ENCODE data around the gene PSD2.

Gene PSD2

DNA sequence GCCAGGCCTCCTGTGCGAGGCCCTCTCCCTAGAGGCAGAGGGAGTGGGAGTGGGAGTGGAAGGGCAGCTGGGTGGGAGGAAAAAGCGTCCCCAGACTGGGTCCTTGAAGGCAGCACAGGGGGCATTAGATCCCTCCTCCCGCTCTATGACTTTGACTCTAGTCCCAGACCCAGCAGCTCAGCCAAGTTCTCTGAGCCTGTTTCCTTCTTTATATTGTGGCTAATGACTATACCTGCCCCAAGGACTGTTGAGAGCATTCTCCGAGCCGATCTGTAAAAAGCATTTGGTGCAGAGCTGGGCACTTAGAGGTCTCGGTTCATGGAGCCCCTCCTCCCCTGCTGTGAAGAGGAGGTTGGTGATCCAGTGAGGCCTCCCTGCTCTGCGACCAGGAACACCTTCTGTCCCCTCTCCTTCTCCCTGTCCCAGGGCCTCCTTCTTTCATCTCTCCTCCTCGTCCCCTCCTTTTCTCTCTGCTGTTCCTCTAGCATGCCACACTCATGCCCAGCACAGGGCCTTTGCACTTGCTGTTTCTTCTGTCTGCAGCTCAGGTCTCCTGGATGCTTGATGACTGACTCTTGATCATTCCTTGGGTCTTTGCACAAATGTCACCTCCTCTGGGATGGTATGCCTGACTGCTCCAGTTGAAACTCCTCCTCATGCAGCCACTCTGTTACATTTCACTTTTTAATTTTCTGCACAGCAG lies 23.4 kb upstream of the PSD2 start:
- H3K4me3 ChIP-seq (ENCODE audit: low read depth, low read length): no peak overlapping the region
- TF ChIP-seq, protein P1, sequence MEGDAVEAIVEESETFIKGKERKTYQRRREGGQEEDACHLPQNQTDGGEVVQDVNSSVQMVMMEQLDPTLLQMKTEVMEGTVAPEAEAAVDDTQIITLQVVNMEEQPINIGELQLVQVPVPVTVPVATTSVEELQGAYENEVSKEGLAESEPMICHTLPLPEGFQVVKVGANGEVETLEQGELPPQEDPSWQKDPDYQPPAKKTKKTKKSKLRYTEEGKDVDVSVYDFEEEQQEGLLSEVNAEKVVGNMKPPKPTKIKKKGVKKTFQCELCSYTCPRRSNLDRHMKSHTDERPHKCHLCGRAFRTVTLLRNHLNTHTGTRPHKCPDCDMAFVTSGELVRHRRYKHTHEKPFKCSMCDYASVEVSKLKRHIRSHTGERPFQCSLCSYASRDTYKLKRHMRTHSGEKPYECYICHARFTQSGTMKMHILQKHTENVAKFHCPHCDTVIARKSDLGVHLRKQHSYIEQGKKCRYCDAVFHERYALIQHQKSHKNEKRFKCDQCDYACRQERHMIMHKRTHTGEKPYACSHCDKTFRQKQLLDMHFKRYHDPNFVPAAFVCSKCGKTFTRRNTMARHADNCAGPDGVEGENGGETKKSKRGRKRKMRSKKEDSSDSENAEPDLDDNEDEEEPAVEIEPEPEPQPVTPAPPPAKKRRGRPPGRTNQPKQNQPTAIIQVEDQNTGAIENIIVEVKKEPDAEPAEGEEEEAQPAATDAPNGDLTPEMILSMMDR (IDR thresholded peaks at IDR 0.05; ENCODE audit: low read depth, low read length, missing control alignments): no peak
- DNase-seq (ENCODE audit: low read depth): no peak

DNA sequence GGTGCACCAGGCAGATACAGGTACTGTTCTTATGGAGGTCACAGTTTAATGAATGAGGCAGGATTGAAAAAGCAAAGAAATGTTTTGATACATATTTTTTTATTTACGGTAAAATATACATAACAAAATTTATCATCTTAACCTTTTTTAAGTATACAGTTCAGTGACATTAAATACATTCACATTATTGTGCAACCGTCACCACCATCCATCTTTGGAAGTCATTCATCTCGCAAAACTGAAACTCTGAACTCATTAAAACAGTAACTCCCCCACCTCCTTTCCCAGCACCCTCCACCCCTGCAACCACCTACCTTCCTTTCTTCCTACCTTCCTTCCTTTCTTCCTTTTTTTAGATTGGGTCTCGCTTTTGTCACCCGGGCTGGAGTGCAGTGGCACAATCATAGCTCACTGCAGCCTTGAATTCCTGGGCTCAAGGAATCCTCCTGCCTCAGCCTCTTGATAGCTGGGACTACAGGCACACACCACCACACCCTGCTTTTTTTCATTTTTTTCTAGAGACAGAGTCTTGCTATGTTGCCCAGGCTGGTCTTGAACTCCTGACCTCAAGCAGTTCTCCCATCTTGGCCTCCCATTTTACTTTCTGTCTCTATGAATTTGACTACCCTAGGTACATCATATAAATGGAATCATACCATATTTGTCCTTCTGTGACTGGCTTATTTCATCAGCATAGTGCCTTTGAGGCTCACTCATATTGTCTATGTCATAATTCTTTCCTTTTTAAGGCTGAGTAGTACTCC lies 22.5 kb upstream of the PSD2 start:
- TF ChIP-seq, protein P1 (IDR thresholded peaks at IDR 0.05; ENCODE audit: low read depth, low read length, missing control alignments): no peak
- no peak overlapping the region for H3K4me3 ChIP-seq (ENCODE audit: low read depth, low read length)
- no peak for DNase-seq (ENCODE audit: low read depth)

DNA sequence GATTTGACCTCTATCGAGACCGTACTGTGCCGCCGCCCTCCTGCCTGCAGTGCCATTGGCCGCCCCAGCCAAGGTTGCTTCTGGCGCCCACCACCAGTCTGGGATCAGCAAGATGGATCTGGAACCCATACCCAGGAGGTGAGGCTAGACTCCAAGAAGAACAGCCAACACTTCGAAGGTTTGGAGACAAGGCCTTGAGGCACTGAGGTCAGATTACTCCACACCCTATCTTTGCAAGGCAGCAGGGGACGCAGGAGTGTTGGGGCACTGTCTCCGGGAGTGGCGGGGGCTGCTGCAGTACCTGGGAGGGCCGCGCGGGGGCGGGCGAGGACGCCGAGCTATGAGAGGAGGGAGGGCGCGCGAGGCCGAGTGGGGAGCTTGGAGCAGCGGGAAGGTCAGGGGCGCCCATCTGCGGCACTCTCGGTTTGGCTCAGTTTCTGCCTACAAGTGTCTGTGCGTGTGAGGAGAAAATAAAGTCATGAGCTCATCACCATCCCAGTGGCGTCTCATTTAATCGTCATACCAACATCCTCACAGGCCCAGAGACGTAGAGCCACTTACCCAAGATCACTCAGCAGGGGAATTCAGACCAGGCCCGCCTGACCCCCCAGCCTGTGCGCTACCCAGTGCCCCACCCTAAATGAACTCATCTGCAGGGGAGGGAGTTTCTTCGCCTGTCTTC lies 20.5 kb upstream of the PSD2 start:
- DNase-seq (ENCODE audit: low read depth): no peak
- no peak overlapping the region for H3K4me3 ChIP-seq (ENCODE audit: low read depth, low read length)
- TF ChIP-seq, protein P1 (IDR thresholded peaks at IDR 0.05; ENCODE audit: low read depth, low read length, missing control alignments): peak; percentile 93

DNA sequence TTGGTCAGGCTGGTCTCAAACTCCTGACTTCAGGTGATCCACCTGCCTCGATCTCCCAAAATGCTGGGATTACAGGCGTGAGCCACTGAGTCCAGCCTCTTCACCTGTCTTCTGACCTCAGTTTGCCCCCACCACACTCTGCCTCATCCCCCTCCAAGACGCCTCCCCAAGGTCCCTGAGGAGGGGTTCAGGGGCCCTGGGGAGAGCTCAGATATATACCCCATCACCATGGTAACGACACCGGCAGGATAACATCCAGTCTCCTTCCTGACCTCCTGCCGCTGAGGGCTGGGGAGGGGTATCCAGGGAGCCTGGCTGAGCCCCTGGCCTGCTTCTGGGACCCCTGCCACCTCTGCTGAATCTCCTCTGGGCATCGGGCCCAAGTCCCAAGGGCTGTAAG lies 19.7 kb upstream of the PSD2 start:
- TF ChIP-seq, protein P1 (IDR thresholded peaks at IDR 0.05; ENCODE audit: low read depth, low read length, missing control alignments): no peak
- DNase-seq (ENCODE audit: low read depth): no peak
- H3K4me3 ChIP-seq (ENCODE audit: low read depth, low read length): no peak overlapping the region

DNA sequence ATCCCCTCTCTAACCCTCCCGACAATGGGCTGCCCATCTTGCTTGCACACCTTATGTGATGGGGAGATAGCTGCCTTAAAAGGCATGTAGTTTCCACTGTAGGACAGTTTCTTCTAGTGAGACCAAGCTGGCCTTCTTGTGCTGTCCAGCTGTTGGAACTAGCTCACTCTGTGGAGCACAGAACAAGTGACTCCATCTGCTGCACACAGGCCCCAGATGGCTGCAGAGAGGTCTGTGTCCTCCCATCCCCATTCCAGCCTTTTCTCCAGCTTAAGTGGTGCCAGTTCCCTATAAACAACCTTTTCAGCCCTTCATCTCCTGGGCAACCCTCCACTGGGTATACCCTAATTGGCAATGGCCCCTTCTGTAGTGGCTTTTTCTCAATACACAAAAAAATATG lies 18.7 kb upstream of the PSD2 start:
- no peak overlapping the region for H3K4me3 ChIP-seq (ENCODE audit: low read depth, low read length)
- TF ChIP-seq, protein P1 (IDR thresholded peaks at IDR 0.05; ENCODE audit: low read depth, low read length, missing control alignments): no peak
- DNase-seq (ENCODE audit: low read depth): no peak

DNA sequence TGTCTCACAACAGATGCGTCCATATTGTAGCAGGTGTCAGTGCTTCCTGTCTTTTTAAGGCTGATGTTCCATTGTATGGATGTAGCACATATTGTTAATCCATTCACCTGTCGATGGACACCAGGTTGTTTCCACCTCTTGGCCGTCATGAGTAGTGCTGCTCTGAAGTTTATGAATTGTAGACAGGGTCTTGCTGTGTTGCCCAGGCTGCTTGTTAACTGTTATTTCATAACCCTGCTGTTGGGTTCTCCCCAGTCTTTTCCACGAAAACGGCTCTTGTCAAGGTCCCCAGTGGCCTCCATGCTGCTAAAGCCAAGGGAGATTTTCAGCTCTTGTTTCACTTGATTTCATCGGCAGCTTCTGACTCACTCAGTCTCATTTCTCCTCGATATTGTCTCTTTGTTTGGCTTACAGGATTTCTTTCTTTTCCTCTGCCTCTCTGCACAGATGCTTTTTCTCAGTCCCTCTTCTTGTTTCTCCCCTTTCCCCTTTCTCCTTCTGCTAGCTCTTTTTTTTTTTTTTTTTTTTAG lies 12.1 kb upstream of the PSD2 start:
- TF ChIP-seq, protein P1 (IDR thresholded peaks at IDR 0.05; ENCODE audit: low read depth, low read length, missing control alignments): no peak
- no peak overlapping the region for H3K4me3 ChIP-seq (ENCODE audit: low read depth, low read length)
- DNase-seq (ENCODE audit: low read depth): no peak

All from GM12864 (cell line).